CD4-positive, alpha-beta T cell (primary cell): ENCODE data around the gene PSMB1. TPM values are rescaled to one million over a fixed set of nuclear protein-coding genes. Genes with fewer than 3 reads are reported as not detected.
"Not testable (repeated sequence)": the region's sequence is repeated elsewhere in the genome, so short reads cannot be mapped to it uniquely, and the experiment has no call there.

Source experiments
- ATAC-seq: fragments of 200-7000 bp; cut with Tn5 transposase; one replicate; pipeline ENCODE4 v1.10.0; 2022; ENCODE audit warnings: mild to moderate bottlenecking; ENCODE audit not compliant: poor library complexity
- CTCF ChIA-PET: fragments of 350-600 bp; sonication (Branson Sonifier 250); formaldehyde crosslinking; loops from one replicate; lab custom pipeline; 2021; ENCODE audit warnings: antibody characterized with exemption, inconsistent platforms; lab: Charles Lee
- POLR2A ChIA-PET: fragments of 350-600 bp; sonication (Branson Sonifier 250); formaldehyde crosslinking; loops from one replicate; lab custom pipeline; 2021; ENCODE audit warnings: antibody characterized with exemption, inconsistent platforms; lab: Charles Lee
- DNase-seq, 14 experiments: peaks; one replicate each; pipeline ENCODE4 v3.0.0-alpha.2; 2013 to 2020; ENCODE audit warnings: mixed read lengths in 2 of 14
- H3K27ac ChIP-seq, 2 donors: one replicate each; pipeline versions ENCODE4 v1.5.1 to v1.7.0; 2013; ENCODE audit warnings: low read length in 2 of 2, low read depth in 1 of 2, mild to moderate bottlenecking in 1 of 2
- H3K27me3 ChIP-seq, 2 experiments: 1 replicate in 1 of 2; 2 replicates in 1 of 2; pipeline versions ENCODE4 v1.6.1 to v1.7.0; 2013; ENCODE audit warnings: low read length in 2 of 2, control low read depth in 1 of 2, mild to moderate bottlenecking in 1 of 2, moderate library complexity in 1 of 2; ENCODE audit not compliant: insufficient read depth in 2 of 2, control insufficient read depth in 1 of 2
- H3K36me3 ChIP-seq: one replicate; pipeline ENCODE4 v1.6.1; 2013; ENCODE audit warnings: low read length, control low read depth; ENCODE audit not compliant: insufficient read depth
- H3K4me1 ChIP-seq: one replicate; pipeline ENCODE4 v1.6.1; 2013; ENCODE audit warnings: low read length, control low read depth; ENCODE audit not compliant: insufficient read depth
- H3K4me3 ChIP-seq: one replicate; pipeline ENCODE4 v1.5.1; 2013; ENCODE audit warnings: mild to moderate bottlenecking, low read length, moderate library complexity
- H3K9me3 ChIP-seq, 2 experiments: 1 replicate in 1 of 2; 2 replicates in 1 of 2; pipeline versions ENCODE4 v1.6.1 to v1.7.0; 2013; ENCODE audit warnings: low read length in 2 of 2, mild to moderate bottlenecking in 2 of 2, control low read depth in 1 of 2, moderate library complexity in 1 of 2; ENCODE audit not compliant: control insufficient read depth in 1 of 2, insufficient read depth in 1 of 2
- H3K27ac Mint-ChIP-seq: one replicate; pipeline ENCODE4 v1.8.0; 2020; ENCODE audit warnings: mixed read lengths
- H3K27me3 Mint-ChIP-seq: one replicate; pipeline ENCODE4 v1.8.0; 2021; ENCODE audit warnings: mixed read lengths
- H3K36me3 Mint-ChIP-seq: one replicate; pipeline ENCODE4 v1.8.0; 2021; ENCODE audit warnings: low read depth, mixed read lengths
- H3K4me1 Mint-ChIP-seq: one replicate; pipeline ENCODE4 v1.8.0; 2021; ENCODE audit warnings: low read depth, mixed read lengths
- H3K4me3 Mint-ChIP-seq: one replicate; pipeline ENCODE4 v1.8.0; 2020; ENCODE audit warnings: mild to moderate bottlenecking, mixed read lengths
- H3K9me3 Mint-ChIP-seq: one replicate; pipeline ENCODE4 v1.8.0; 2020; ENCODE audit warnings: mixed read lengths
- intact Hi-C, 2 experiments: fragments of 100-400 bp; cut with DNase I in 1 of 2; cut with micrococcal nuclease in 1 of 2; formaldehyde crosslinking; loops; one replicate each; pipeline versions ENCODE4 v1.15.1 to v1.9.0; 2023 to 2025; cut with DNase I, micrococcal nuclease
- total RNA-seq, 174 experiments: library from RNA in 2 of 174; stranded (reverse) in 2 of 174; gene quantifications; one replicate each; pipeline ENCODE4 v1.2.3 and lab custom pipeline; 2021 to 2026
- TF ChIP-seq, protein P1 (sequence below): fragments of 200-600 bp; IDR thresholded peaks from one replicate; pipeline ENCODE4 v1.8.0; 2022; ENCODE audit warnings: antibody characterized with exemption, mild to moderate bottlenecking

The PSMB1 gene
- total RNA-seq, 2 experiments from 2014 or later, result 98.8 to 108 TPM

- no peak overlapping the region for H3K27ac Mint-ChIP-seq
- POLR2A ChIA-PET, result no interaction called here
- Histone ChIP-seq H3K4me3 (no peak overlapping the region), H3K27ac (no peak overlapping the region), H3K4me1 (no peaks in the 10 kb centered on the region), H3K27me3 (no peaks in the 10 kb centered on the region), H3K36me3 (peaks cover 62% of the 10 kb centered on the region), H3K9me3 (no peaks in the 10 kb centered on the region)
- DNase-seq (no peak), ATAC-seq (no peak)
- H3K27me3 Mint-ChIP-seq, result no peaks in the 10 kb centered on the region
- H3K4me1 Mint-ChIP-seq, result peaks cover 5% of the 10 kb centered on the region
- H3K36me3 Mint-ChIP-seq, result peaks cover 58% of the 10 kb centered on the region
- H3K4me3 Mint-ChIP-seq, result no peak overlapping the region
- CTCF ChIA-PET, result no interaction called here
- TF ChIP-seq, protein P1, sequence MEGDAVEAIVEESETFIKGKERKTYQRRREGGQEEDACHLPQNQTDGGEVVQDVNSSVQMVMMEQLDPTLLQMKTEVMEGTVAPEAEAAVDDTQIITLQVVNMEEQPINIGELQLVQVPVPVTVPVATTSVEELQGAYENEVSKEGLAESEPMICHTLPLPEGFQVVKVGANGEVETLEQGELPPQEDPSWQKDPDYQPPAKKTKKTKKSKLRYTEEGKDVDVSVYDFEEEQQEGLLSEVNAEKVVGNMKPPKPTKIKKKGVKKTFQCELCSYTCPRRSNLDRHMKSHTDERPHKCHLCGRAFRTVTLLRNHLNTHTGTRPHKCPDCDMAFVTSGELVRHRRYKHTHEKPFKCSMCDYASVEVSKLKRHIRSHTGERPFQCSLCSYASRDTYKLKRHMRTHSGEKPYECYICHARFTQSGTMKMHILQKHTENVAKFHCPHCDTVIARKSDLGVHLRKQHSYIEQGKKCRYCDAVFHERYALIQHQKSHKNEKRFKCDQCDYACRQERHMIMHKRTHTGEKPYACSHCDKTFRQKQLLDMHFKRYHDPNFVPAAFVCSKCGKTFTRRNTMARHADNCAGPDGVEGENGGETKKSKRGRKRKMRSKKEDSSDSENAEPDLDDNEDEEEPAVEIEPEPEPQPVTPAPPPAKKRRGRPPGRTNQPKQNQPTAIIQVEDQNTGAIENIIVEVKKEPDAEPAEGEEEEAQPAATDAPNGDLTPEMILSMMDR, result no peak
- H3K9me3 Mint-ChIP-seq, result no peaks in the 10 kb centered on the region
- intact Hi-C loops, result no loop called here
These were observed 19.3 kb downstream of the PSMB1 start for GRCh38 chr6:170533792-170534191.

DNA sequence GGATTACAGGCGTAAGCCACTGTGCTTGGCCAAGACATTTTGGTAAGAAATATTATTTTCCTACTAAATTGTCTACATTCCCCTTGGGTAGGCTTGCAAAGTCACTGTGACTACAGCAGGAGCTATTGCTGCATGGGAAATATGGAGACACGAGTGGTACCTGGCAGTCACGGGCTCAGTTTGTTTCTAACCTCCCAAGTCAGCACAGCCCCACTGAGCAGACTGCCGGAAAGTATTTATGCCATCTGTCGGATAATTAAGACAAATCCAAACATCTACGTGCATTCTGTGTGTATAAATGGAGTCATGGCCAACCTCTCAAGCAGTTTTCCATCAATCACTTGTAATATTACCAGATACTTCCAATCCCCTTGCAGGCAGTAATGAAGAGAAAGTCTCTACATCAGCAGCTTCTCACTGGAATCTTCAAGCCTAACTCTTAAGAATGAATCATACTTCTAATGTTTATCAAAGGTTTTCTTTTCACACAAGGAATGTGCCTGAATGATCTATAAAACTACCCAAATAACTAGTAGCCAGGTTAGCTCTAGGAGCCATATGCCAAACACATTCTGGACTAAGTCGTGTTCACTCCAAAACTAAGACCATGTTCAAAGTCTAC lies 20.1 kb downstream of the PSMB1 start:
- Mint-ChIP-seq H3K27ac (no peak overlapping the region), H3K36me3 (peaks cover 50% of the 10 kb centered on the region), H3K9me3 (no peaks in the 10 kb centered on the region), H3K27me3 (no peaks in the 10 kb centered on the region), H3K4me1 (peaks cover 5% of the 10 kb centered on the region), H3K4me3 (no peak overlapping the region)
- DNase-seq (no peak), ATAC-seq (no peak)
- ChIA-PET POLR2A (interaction anchor here (0.6 kb wide), 1 partner anchor 382 kb away, joined by 3 read pairs; no protein-coding TSS in a partner anchor), CTCF (no interaction called here)
- no peaks in the 10 kb centered on the region for H3K4me1 ChIP-seq
- no peaks in the 10 kb centered on the region for H3K9me3 ChIP-seq
- intact Hi-C loops, result no loop called here
- no peak overlapping the region for H3K27ac ChIP-seq
- H3K36me3 ChIP-seq, result peaks cover 54% of the 10 kb centered on the region
- TF ChIP-seq, protein P1, result no peak
- no peak overlapping the region for H3K4me3 ChIP-seq
- no peaks in the 10 kb centered on the region for H3K27me3 ChIP-seq

- Mint-ChIP-seq H3K27me3 (no peaks in the 10 kb centered on the region), H3K4me1 (peaks cover 5% of the 10 kb centered on the region), H3K27ac (no peak overlapping the region), H3K4me3 (no peak overlapping the region), H3K9me3 (no peaks in the 10 kb centered on the region), H3K36me3 (peaks cover 19% of the 10 kb centered on the region)
- peak; percentile 42 to 79 (median 60) for DNase-seq
- Histone ChIP-seq H3K27ac (no peak overlapping the region), H3K27me3 (no peaks in the 10 kb centered on the region), H3K4me3 (no peak overlapping the region), H3K4me1 (no peaks in the 10 kb centered on the region), H3K36me3 (peaks cover 24% of the 10 kb centered on the region), H3K9me3 (no peaks in the 10 kb centered on the region)
- TF ChIP-seq, protein P1, result peak; percentile 73
- ATAC-seq, result peak; percentile 69
- intact Hi-C loops, result loop anchor here (1.0 to 5.0 kb wide), 7 partner anchors 163 to 1635 kb away; no protein-coding TSS in a partner anchor
- ChIA-PET POLR2A (interaction anchor here (2.5 kb wide), 1 partner anchor 24 kb away, joined by 10 read pairs; the partner anchor contains the start of genes PSMB1 and TBP), CTCF (interaction anchor here (1.2 to 1.3 kb wide), 2 partner anchors 13 to 698 kb away, joined by 4 to 7 read pairs; no protein-coding TSS in a partner anchor)
These were observed 23.2 kb downstream of the PSMB1 start for GRCh38 chr6:170529839-170530469.

GRCh38 chr6:170527995-170528394 lies 25.1 kb downstream of the PSMB1 start:
- H3K4me1 ChIP-seq, H3K4me3 ChIP-seq, H3K27ac Mint-ChIP-seq, H3K36me3 Mint-ChIP-seq, POLR2A ChIA-PET, H3K27me3 ChIP-seq, H3K4me1 Mint-ChIP-seq, H3K9me3 Mint-ChIP-seq, H3K36me3 ChIP-seq, H3K4me3 Mint-ChIP-seq, H3K27me3 Mint-ChIP-seq, DNase-seq, ATAC-seq, H3K27ac ChIP-seq, H3K9me3 ChIP-seq: not testable (repeated sequence)
- intact Hi-C loops, result loop anchor here in 1 of 2 experiments (5.0 kb wide), 2 partner anchors 161 to 1631 kb away; no protein-coding TSS in a partner anchor
- CTCF ChIA-PET, result interaction anchor here (1.1 to 2.1 kb wide), 2 partner anchors 696 to 1633 kb away, joined by 3 to 7 read pairs; no protein-coding TSS in a partner anchor
